ENCODE measurements around the gene DLL1. TPM values are rescaled to one million over a fixed set of nuclear protein-coding genes. Genes with fewer than 3 reads are reported as not detected.
A peak's percentile ranks its signal among the peaks of the same experiment; 100 is the strongest.

DLL1 gene
- polyA plus RNA-seq, 2 donors: 12.5 to 15.6 TPM

- H3K9me3 ChIP-seq (ENCODE audit: control insufficient read depth in 2 of 2, insufficient read depth in 1 of 2, low read depth in 1 of 2, low read length in 1 of 2): no peaks in the 10 kb centered on the region
- H3K27ac ChIP-seq (ENCODE audit: low read depth in 2 of 2, low read length in 1 of 2): peak overlapping the region; percentile 71 to 76
- peaks cover 0 to 10% of the 10 kb centered on the region in 2 donors for H3K36me3 ChIP-seq (ENCODE audit: control insufficient read depth in 2 of 2, insufficient read depth in 2 of 2, low read length in 1 of 2)
- H3K4me3 ChIP-seq (ENCODE audit: low read depth in 1 of 2, low read length in 2 of 2): peak overlapping the region; percentile 64 to 68
- peaks cover 6 to 26% of the 10 kb centered on the region in 2 donors for H3K4me1 ChIP-seq (ENCODE audit: control insufficient read depth in 2 of 2, insufficient read depth in 2 of 2, low read length in 1 of 2)
- H3K27me3 ChIP-seq (ENCODE audit: control insufficient read depth in 1 of 2, insufficient read depth in 2 of 2, low read length in 2 of 2): peaks cover 0 to 5% of the 10 kb centered on the region in 2 donors
- 1 to 2% methylated on average over 18 to 41 of the region's 41 CpGs for WGBS, 2 donors
Measured at GRCh38 chr6:170289951-170290295, 955 bp downstream of the DLL1 start.

- H3K36me3 ChIP-seq (ENCODE audit: control insufficient read depth in 2 of 2, insufficient read depth in 2 of 2, low read length in 1 of 2): peaks cover 0 to 10% of the 10 kb centered on the region in 2 donors
- no peaks in the 10 kb centered on the region for H3K9me3 ChIP-seq (ENCODE audit: control insufficient read depth in 2 of 2, insufficient read depth in 1 of 2, low read depth in 1 of 2, low read length in 1 of 2)
- peaks cover 0 to 5% of the 10 kb centered on the region in 2 donors for H3K27me3 ChIP-seq (ENCODE audit: control insufficient read depth in 1 of 2, insufficient read depth in 2 of 2, low read length in 2 of 2)
- H3K4me3 ChIP-seq (ENCODE audit: low read depth in 1 of 2, low read length in 2 of 2): peak overlapping the region; percentile 64 to 68
- H3K27ac ChIP-seq (ENCODE audit: low read depth in 2 of 2, low read length in 1 of 2): peak overlapping the region; percentile 58 to 76
- peaks cover 6 to 26% of the 10 kb centered on the region in 2 donors for H3K4me1 ChIP-seq (ENCODE audit: control insufficient read depth in 2 of 2, insufficient read depth in 2 of 2, low read length in 1 of 2)
- 4 to 5% methylated on average over 71 to 85 of the region's 85 CpGs for WGBS, 2 donors
Measured at GRCh38 chr6:170289180-170289931, 1.5 kb downstream of the DLL1 start.

- WGBS, 2 donors: 11 to 18% methylated on average over 16 of the region's 16 CpGs
- Histone ChIP-seq H3K27ac (ENCODE audit: low read depth in 2 of 2, low read length in 1 of 2) (peak overlapping the region in 1 of 2 donors; percentile 58), H3K4me3 (ENCODE audit: low read depth in 1 of 2, low read length in 2 of 2) (peak overlapping the region; percentile 64 to 68), H3K9me3 (ENCODE audit: control insufficient read depth in 2 of 2, insufficient read depth in 1 of 2, low read depth in 1 of 2, low read length in 1 of 2) (no peaks in the 10 kb centered on the region), H3K36me3 (ENCODE audit: control insufficient read depth in 2 of 2, insufficient read depth in 2 of 2, low read length in 1 of 2) (peaks cover 0 to 11% of the 10 kb centered on the region in 2 donors), H3K27me3 (ENCODE audit: control insufficient read depth in 1 of 2, insufficient read depth in 2 of 2, low read length in 2 of 2) (peaks cover 0 to 5% of the 10 kb centered on the region in 2 donors), H3K4me1 (ENCODE audit: control insufficient read depth in 2 of 2, insufficient read depth in 2 of 2, low read length in 1 of 2) (peaks cover 6 to 26% of the 10 kb centered on the region in 2 donors)
Measured at GRCh38 chr6:170288852-170289179, 2.1 kb downstream of the DLL1 start.

- H3K4me1 ChIP-seq (ENCODE audit: control insufficient read depth in 2 of 2, insufficient read depth in 2 of 2, low read length in 1 of 2): peaks cover 6 to 26% of the 10 kb centered on the region in 2 donors
- peak overlapping the region; percentile 37 to 68 for H3K4me3 ChIP-seq (ENCODE audit: low read depth in 1 of 2, low read length in 2 of 2)
Measured at GRCh38 chr6:170288091-170288631, 2.7 kb downstream of the DLL1 start.

GRCh38 chr6:170287371-170287876, 3.5 kb downstream of the DLL1 start:
- Histone ChIP-seq H3K27ac (ENCODE audit: low read depth in 2 of 2, low read length in 1 of 2) (peak overlapping the region; percentile 40 to 68), H3K36me3 (ENCODE audit: control insufficient read depth in 2 of 2, insufficient read depth in 2 of 2, low read length in 1 of 2) (peaks cover 0 to 19% of the 10 kb centered on the region in 2 donors), H3K9me3 (ENCODE audit: control insufficient read depth in 2 of 2, insufficient read depth in 1 of 2, low read depth in 1 of 2, low read length in 1 of 2) (no peaks in the 10 kb centered on the region), H3K27me3 (ENCODE audit: control insufficient read depth in 1 of 2, insufficient read depth in 2 of 2, low read length in 2 of 2) (peaks cover 0 to 5% of the 10 kb centered on the region in 2 donors), H3K4me1 (ENCODE audit: control insufficient read depth in 2 of 2, insufficient read depth in 2 of 2, low read length in 1 of 2) (peaks cover 6 to 26% of the 10 kb centered on the region in 2 donors), H3K4me3 (ENCODE audit: low read depth in 1 of 2, low read length in 2 of 2) (peak overlapping the region; percentile 37 to 68)
- WGBS, 2 donors: 37 to 57% methylated on average over 12 of the region's 12 CpGs

More at GRCh38 chr6:170288091-170288631, 2.7 kb downstream of the DLL1 start:
- WGBS, 2 donors: 52 to 56% methylated on average over 33 of the region's 33 CpGs
- Histone ChIP-seq H3K9me3 (ENCODE audit: control insufficient read depth in 2 of 2, insufficient read depth in 1 of 2, low read depth in 1 of 2, low read length in 1 of 2) (no peaks in the 10 kb centered on the region), H3K36me3 (ENCODE audit: control insufficient read depth in 2 of 2, insufficient read depth in 2 of 2, low read length in 1 of 2) (peaks cover 0 to 17% of the 10 kb centered on the region in 2 donors), H3K27me3 (ENCODE audit: control insufficient read depth in 1 of 2, insufficient read depth in 2 of 2, low read length in 2 of 2) (peaks cover 0 to 5% of the 10 kb centered on the region in 2 donors), H3K27ac (ENCODE audit: low read depth in 2 of 2, low read length in 1 of 2) (peak overlapping the region; percentile 40 to 47)

- peak overlapping the region in 1 of 2 donors; percentile 68 for H3K4me3 ChIP-seq (ENCODE audit: low read depth in 1 of 2, low read length in 2 of 2)
- H3K36me3 ChIP-seq (ENCODE audit: control insufficient read depth in 2 of 2, insufficient read depth in 2 of 2, low read length in 1 of 2): peaks cover 0 to 19% of the 10 kb centered on the region in 2 donors
- H3K27ac ChIP-seq (ENCODE audit: low read depth in 2 of 2, low read length in 1 of 2): peak overlapping the region; percentile 38 to 68
- peaks cover 0 to 5% of the 10 kb centered on the region in 2 donors for H3K27me3 ChIP-seq (ENCODE audit: control insufficient read depth in 1 of 2, insufficient read depth in 2 of 2, low read length in 2 of 2)
- no peaks in the 10 kb centered on the region for H3K9me3 ChIP-seq (ENCODE audit: control insufficient read depth in 2 of 2, insufficient read depth in 1 of 2, low read depth in 1 of 2, low read length in 1 of 2)
- H3K4me1 ChIP-seq (ENCODE audit: control insufficient read depth in 2 of 2, insufficient read depth in 2 of 2, low read length in 1 of 2): peaks cover 6 to 22% of the 10 kb centered on the region in 2 donors
- WGBS, 2 donors: 36 to 50% methylated on average over 2 of the region's 2 CpGs
Measured at GRCh38 chr6:170286934-170287265, 4.0 kb downstream of the DLL1 start.

GRCh38 chr6:170286246-170286933, 4.5 kb downstream of the DLL1 start:
- 34 to 35% methylated on average over 26 of the region's 26 CpGs for WGBS, 2 donors
- Histone ChIP-seq H3K36me3 (ENCODE audit: control insufficient read depth in 2 of 2, insufficient read depth in 2 of 2, low read length in 1 of 2) (peaks cover 0 to 19% of the 10 kb centered on the region in 2 donors), H3K4me1 (ENCODE audit: control insufficient read depth in 2 of 2, insufficient read depth in 2 of 2, low read length in 1 of 2) (peaks cover 6 to 22% of the 10 kb centered on the region in 2 donors), H3K27me3 (ENCODE audit: control insufficient read depth in 1 of 2, insufficient read depth in 2 of 2, low read length in 2 of 2) (peaks cover 0 to 5% of the 10 kb centered on the region in 2 donors), H3K27ac (ENCODE audit: low read depth in 2 of 2, low read length in 1 of 2) (peak overlapping the region in 1 of 2 donors; percentile 17), H3K4me3 (ENCODE audit: low read depth in 1 of 2, low read length in 2 of 2) (no peak overlapping the region), H3K9me3 (ENCODE audit: control insufficient read depth in 2 of 2, insufficient read depth in 1 of 2, low read depth in 1 of 2, low read length in 1 of 2) (no peaks in the 10 kb centered on the region)

- H3K27ac ChIP-seq (ENCODE audit: low read depth in 2 of 2, low read length in 1 of 2): no peak overlapping the region
- 63 to 67% methylated on average over 5 of the region's 5 CpGs for whole genome bisulfite sequencing, 2 donors
- H3K36me3 ChIP-seq (ENCODE audit: control insufficient read depth in 2 of 2, insufficient read depth in 2 of 2, low read length in 1 of 2): peaks cover 0 to 19% of the 10 kb centered on the region in 2 donors
- H3K9me3 ChIP-seq (ENCODE audit: control insufficient read depth in 2 of 2, insufficient read depth in 1 of 2, low read depth in 1 of 2, low read length in 1 of 2): no peaks in the 10 kb centered on the region
- peaks cover 6 to 22% of the 10 kb centered on the region in 2 donors for H3K4me1 ChIP-seq (ENCODE audit: control insufficient read depth in 2 of 2, insufficient read depth in 2 of 2, low read length in 1 of 2)
- peaks cover 0 to 5% of the 10 kb centered on the region in 2 donors for H3K27me3 ChIP-seq (ENCODE audit: control insufficient read depth in 1 of 2, insufficient read depth in 2 of 2, low read length in 2 of 2)
- no peak overlapping the region for H3K4me3 ChIP-seq (ENCODE audit: low read depth in 1 of 2, low read length in 2 of 2)
Measured at GRCh38 chr6:170285482-170285881, 5.4 kb downstream of the DLL1 start.

- Histone ChIP-seq H3K27me3 (ENCODE audit: control insufficient read depth in 1 of 2, insufficient read depth in 2 of 2, low read length in 2 of 2) (peaks cover 0 to 5% of the 10 kb centered on the region in 2 donors), H3K4me3 (ENCODE audit: low read depth in 1 of 2, low read length in 2 of 2) (no peak overlapping the region), H3K36me3 (ENCODE audit: control insufficient read depth in 2 of 2, insufficient read depth in 2 of 2, low read length in 1 of 2) (peaks cover 0 to 19% of the 10 kb centered on the region in 2 donors), H3K27ac (ENCODE audit: low read depth in 2 of 2, low read length in 1 of 2) (no peak overlapping the region), H3K4me1 (ENCODE audit: control insufficient read depth in 2 of 2, insufficient read depth in 2 of 2, low read length in 1 of 2) (peaks cover 5 to 27% of the 10 kb centered on the region in 2 donors), H3K9me3 (ENCODE audit: control insufficient read depth in 2 of 2, insufficient read depth in 1 of 2, low read depth in 1 of 2, low read length in 1 of 2) (no peaks in the 10 kb centered on the region)
- 87 to 89% methylated on average over 24 of the region's 24 CpGs for WGBS, 2 donors
Measured at GRCh38 chr6:170284866-170285469, 5.9 kb downstream of the DLL1 start.
